Fibroblast of skin of left quadriceps (primary cell): ENCODE results near the gene APLP2.

Experiments
- DNase-seq, 2 experiments: peaks; one replicate each; pipeline ENCODE4 v3.0.0-alpha.2; 2013; ENCODE audit warnings: low read depth in 2 of 2

Gene APLP2

GRCh38 chr11:130145975-130146776, 76.5 kb downstream of the APLP2 start:
- no peak for DNase-seq

DNA sequence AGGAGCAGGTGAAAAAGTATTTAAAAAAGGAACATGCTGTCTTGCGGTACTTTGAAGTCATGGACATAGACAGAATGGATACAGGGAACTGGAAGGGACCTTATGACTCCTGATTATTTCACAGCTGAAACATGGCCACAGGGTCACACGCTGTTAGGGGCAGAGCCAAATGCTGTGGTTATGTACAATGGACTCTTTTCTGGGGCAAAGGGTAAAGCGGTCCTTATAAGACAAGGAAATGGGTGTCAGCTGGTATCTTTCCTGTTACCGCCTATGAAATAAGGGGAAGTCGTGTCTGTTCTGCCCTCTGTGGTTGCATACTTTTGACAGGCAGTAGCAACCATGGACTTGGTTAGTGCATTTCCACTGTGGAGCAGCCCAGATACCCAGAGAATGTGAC, 77.1 kb downstream of the APLP2 start:
- DNase-seq: no peak

- no peak for DNase-seq
Observed at GRCh38 chr11:130148796-130149326, 79.2 kb downstream of the APLP2 start.

GRCh38 chr11:130150790-130151189, 81.1 kb downstream of the APLP2 start:
- no peak for DNase-seq

DNA sequence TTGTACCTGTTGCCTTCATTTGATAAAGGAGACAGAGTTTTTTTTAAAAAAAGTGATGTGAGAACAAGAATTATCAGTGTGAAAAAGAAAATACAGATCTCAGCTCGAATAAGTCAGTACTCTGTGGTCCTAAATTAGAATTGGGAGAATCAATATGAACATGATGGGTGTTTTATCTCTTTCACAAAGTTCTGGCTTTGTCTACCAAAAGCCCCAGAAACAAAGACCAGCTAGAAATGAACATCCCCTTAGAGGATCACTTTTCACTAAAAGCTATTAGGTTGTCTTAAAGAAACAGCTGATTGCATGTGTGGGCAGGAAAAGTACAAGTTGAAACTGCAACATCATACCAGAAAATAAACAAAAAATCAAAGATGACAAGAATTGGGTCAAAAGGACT, 81.5 kb downstream of the APLP2 start:
- no peak for DNase-seq

- DNase-seq: no peak
Observed at GRCh38 chr11:130156108-130157022, 86.7 kb downstream of the APLP2 start.

- DNase-seq: no peak
Observed at GRCh38 chr11:130157101-130157500, 87.4 kb downstream of the APLP2 start.

GRCh38 chr11:130157840-130158239, 88.1 kb downstream of the APLP2 start:
- no peak for DNase-seq

DNA sequence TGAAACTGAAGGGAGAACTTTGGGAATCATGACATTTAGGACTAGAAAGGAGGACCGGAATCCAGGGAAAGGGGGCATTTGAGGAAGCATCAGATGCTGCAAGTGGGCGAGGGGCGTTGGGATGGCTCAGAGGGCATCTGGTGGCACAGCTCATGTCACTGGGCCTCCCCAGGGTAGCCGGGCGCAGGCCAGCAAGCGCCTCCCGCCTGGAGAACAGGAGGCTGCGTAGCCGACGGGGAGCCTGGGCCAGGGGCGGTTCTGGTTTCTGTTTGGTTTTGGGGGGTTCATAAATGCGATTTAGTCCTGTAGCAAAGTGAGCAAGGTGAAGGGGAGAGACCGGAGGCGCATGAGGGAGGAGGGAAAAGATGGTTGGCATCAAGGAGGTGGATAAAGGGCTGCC, 89.4 kb downstream of the APLP2 start:
- no peak for DNase-seq

- no peak for DNase-seq
Observed at GRCh38 chr11:130159657-130160497, 90.2 kb downstream of the APLP2 start, which contains the start of gene ST14. ST14 (plus strand) TSS chr11:130159782; CDS start chr11:130159980, 198 bp downstream.

GRCh38 chr11:130160498-130161155, 90.9 kb downstream of the APLP2 start:
- DNase-seq: no peak

DNA sequence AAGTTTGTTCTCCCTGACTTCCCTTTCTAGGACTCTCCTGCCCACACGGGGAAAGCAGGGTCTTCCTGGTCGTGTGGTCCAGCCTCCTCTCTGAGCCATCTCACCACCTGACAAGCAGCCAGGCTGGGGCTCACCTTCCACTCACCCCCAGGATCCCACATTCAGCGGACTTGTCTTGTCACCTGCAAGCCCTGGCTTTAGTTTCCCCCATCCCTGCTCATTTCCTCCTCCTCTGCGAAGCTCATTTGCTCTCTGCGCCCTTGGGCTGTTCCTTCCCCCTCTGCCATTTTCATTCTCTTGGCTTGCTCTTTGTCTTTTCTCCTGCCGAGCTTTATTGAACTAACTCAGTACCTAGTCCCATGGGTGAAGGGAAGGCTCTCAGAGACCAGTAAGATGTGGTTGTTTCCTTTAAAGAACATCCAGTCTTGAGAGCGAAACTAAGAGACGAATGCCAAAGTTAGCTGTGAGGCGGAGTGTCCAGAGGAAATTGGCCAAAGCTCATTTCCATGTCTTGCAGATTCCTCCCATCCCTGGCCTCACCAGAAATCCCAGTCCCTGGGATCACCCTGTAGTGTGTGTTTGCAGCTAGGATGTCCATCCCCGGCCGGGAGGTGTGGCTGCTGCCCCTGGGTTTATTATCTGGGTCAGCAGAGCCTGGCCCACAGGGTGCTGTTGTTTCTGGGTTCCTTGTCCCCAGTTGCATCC, 91.9 kb downstream of the APLP2 start:
- no peak for DNase-seq

GRCh38 chr11:130162733-130163132, 93.0 kb downstream of the APLP2 start:
- DNase-seq: no peak

GRCh38 chr11:130163346-130164220, 93.9 kb downstream of the APLP2 start:
- DNase-seq: no peak

- no peak for DNase-seq
Observed at GRCh38 chr11:130164221-130164570, 94.5 kb downstream of the APLP2 start.

DNA sequence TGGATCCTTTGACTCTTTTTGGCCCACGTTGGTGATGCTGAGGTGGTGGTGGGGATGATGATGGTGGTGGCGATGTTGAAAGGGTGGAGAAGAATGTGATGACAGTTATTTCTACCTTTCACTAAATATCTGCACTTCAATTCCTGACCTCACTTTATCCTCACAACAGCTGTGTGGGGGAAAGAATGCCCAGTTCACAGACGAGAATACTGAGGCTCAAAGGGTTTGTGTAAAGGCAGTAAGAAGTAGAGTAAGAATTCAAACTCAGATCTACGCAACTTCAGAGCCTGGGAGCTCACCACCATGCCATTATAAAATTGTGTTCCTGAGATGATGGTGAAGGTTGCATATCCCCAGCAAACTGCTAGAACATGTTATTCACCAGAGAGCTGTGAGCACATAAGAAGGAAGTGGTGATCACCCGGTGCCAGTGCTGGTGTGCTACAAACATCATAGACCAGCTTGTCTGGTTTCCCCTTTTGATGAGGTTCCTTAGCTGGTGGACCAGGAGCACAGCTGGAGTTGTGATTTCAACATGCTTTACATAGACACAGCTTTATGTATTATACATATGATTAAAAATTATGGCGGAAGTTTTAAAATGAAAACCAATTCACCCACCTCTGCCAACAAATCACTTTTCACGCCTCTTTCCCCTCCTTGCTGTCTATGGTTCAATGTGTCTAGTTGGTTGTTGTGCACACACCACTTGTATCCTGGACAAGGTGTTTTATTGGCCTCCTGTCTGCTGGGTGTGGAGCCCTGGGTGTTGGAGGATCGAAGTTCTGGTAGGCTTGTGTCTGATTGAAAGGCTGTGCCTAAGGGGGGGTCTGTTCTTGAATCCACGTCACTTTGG, 96.1 kb downstream of the APLP2 start:
- no peak for DNase-seq

DNA sequence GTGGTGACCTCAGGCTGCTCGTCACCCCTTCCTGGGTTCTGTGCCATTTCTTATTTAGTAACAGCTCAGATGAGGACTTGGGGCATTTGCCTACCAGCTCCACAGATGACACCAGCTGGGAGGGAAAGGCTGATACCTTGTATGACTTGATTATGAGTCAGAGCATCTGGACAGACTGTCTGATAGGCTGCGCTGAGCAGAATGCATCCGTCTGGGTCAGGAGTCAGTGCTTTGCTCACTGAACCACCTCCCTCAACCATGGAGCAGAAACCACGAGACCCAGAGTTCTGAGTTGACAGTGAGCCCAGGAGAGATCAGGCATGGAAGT, 96.7 kb downstream of the APLP2 start:
- peak; percentile 50 to 52 for DNase-seq

GRCh38 chr11:130167146-130167545, 97.5 kb downstream of the APLP2 start:
- DNase-seq: no peak

DNA sequence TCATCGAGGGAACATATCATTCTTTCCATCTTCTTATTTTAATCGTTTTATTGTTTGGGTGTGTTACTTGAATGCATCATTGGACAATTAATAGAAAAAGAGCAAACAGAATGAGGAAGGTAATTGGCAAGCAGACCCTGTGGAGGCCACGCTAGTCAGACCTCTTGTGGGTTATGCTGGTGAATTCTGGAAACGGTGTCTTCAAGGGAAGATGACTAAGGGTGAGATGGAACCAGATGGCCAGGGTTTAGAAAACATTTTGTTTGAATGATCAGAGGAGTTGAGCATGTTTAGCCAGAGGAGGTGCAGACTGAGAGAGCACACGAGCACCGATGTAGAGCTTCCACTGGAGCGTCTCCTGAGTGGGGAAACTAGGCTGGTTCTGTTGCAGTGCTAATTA, 98.4 kb downstream of the APLP2 start:
- no peak for DNase-seq
